Non-pigmented ciliary epithelial cell (primary cell): ENCODE measurements around the gene PPP2R3B.

Source experiments
- DNase-seq: peaks from one replicate; pipeline ENCODE4 v3.0.0-alpha.2; 2010; ENCODE audit warnings: low read depth

PPP2R3B gene

GRCh38 chrX:370244-370962 lies 16.3 kb downstream of the PPP2R3B start:
- DNase-seq = no peak

GRCh38 chrX:369563-370101 lies 17.1 kb downstream of the PPP2R3B start:
- DNase-seq = no peak

- no peak for DNase-seq
Measured at GRCh38 chrX:368811-369562, 17.7 kb downstream of the PPP2R3B start.

DNA sequence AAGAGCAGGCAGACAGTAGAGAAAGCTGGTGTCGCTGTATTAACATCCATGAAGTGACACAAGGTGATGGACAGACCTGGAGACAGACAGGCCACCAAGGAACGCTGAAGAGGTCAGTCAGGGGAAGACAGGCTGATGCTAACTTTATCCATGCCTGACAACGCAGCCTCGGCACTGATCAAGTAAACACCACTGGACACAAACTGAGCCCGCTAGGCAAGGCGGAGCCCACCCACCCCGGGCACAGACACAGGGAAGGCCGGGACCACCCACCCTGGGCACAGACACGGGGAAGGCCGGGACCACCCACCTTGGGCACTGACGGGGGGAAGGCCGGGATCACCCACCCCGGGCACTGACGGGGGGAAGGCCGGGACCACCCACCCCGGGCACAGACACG lies 18.8 kb downstream of the PPP2R3B start:
- DNase-seq = no peak

GRCh38 chrX:367349-367748 lies 19.4 kb downstream of the PPP2R3B start:
- DNase-seq = no peak

GRCh38 chrX:363621-364375 lies 22.9 kb downstream of the PPP2R3B start:
- no peak for DNase-seq

DNA sequence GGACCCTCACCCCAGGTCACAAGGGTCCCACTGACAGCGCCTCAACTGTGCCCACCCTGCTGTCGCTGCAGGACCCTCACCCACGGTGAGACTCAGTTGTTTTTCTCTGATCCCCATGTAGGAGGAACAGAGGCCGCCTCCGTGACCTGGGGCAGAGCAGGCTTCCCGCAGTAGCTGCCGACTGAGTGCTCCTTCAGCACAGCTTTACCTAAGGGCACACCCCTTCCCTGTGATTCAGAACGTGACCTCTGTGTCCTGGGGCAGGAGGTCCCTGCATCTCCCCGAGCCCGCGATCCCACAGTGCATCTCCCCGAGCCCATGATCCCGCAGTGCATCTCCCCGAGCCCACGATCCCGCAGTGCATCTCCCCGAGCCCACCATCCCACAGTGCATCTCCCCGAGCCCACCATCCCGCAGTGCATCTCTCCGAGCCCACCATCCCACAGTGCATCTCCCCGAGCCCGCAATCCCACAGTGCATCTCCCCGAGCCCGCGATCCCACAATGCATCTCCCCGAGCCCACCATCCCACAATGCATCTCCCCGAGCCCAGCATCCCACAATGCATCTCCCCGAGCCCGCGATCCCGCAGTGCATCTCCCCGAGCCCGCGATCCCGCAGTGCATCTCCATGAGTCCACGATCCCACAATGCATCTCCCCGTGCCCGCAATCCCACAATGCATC lies 23.6 kb downstream of the PPP2R3B start:
- DNase-seq = no peak

DNA sequence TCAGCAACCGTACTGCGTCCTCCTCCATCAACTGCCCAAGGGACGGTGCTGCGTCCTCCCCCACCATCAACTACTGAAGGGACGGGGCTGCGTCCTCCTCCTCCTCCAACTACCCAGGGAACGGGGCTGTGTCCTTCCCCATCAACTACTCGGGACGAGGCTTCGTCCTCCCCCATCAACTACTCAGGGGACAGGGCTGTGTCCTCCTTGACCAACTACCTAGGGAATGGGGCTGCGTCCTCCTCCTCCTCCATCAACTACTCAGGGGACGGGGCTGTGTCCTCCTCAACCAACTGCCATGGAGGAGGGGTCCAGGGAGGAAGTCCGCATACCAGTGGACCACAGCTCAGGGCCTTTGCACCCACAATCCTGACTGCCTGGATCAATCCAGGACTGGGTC lies 24.4 kb downstream of the PPP2R3B start:
- no peak for DNase-seq

DNA sequence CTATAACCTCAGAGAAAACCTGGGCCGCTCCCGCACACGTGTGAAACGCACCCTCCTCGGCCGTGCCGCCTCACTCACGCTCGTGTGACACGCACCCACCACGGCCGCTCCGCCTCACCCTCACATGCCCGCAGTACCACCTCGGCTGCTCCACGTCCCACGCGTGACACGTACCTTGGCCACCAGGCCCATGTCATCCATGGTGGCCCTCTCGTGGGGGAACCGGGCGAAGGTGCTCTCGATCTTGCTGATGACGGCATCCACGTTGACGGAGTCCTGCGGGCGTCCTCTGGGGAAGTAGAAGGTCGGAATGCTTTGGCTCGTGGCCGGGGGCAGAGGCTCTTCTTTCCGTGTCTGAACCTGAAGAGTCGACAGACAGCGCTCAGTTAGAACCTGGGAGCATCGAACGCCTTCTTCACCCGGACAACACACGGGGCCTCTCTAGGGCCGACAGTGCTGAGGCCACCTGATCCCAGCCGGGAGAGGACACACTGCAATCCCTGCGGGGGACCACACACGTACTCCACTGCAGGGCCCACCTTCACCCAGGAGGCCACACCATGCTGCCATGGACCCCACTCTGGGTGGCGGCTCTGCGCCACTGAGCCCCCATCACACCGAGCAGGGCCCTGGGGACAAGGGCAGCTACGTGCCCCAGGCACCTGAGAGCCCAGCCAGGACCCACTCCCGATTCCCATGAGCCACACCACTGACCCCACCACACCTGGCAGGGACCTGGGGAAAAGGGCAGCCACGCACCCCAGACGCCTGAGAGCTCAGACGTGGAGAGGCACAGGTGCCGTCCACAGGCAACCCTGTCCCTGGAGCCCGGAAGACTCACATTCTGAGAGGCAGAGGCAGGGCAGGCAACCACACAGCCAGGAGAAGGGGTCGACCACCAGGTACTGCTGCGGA lies 25.2 kb downstream of the PPP2R3B start:
- DNase-seq = no peak

- DNase-seq = no peak
Measured at GRCh38 chrX:360496-361150, 26.1 kb downstream of the PPP2R3B start.

GRCh38 chrX:358651-359143 lies 28.0 kb downstream of the PPP2R3B start:
- DNase-seq = no peak

DNA sequence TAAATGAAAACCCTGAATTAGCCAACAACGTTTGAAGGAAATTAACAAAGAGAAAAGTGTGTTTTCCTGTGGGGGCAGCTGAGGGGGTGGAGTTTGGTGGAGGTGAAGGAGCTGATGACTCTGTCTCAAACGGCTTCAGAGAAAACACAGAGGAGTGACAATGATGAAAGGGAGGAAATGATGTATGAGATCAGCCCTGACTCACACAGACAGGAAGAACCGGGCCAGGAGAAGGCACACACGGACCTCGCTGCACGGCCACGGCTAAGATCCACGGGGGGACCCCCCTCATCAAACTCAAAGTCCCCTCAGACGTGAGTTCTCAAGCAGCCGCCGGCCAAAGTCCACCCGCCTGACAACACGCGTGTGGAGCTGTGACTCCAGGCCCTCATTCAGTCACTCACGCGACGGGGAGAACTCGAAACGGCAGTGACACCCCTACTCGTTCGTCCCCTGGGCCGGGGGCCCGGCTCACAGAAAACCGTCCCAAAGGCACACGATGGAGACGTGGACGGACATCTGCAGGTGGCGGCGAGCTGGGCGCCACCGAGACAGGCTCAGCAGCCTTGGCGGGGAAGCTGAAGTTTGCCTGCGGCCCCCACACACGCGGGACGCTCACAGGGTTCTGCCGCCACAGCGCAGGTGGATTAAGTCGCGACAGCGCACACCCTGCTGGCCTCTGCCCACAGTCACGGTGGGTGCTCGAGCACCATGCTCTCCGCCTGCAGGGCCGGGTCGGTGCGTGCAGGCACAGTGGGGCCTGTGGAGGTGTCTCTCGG lies 28.8 kb downstream of the PPP2R3B start:
- DNase-seq = no peak

- no peak for DNase-seq
Measured at GRCh38 chrX:357035-357692, 29.5 kb downstream of the PPP2R3B start.

GRCh38 chrX:356385-357034 lies 30.2 kb downstream of the PPP2R3B start:
- peak; percentile 79 for DNase-seq

DNA sequence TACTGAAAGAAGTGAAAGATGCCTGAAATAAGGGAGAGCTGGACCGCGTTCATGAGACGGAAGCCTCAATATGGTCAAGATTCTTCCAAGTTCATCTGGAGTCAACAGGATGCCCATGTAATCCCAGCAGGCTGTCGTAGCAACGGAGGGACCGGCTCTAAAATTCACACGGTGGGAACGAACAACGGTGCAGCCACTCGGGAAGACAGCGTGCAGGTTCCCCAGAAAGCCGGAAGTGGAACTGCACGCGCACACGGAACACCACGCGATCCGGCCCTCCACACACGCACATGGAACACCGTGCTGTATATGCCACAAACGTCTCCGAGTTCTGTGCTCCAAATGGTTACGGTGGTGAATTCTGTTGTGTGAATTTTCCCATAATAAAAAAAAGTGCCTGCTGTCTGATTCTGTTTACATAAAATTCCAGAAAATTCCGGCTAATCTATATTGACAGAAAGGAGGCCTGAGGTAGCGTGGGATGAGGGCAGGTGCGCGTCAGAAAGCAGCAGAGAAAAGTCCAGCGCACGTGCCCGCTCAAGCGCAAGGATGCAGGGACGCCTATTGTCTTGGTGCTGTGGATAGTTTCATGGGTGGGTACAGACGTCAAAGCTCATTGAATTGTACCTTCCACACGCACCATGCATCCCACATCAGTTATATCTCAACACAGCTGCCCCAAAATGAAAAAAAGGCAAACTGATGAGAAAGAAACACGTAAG lies 31.2 kb downstream of the PPP2R3B start:
- no peak for DNase-seq

GRCh38 chrX:353566-354535 lies 32.9 kb downstream of the PPP2R3B start:
- DNase-seq = no peak
